Cortex of kidney (tissue), 1 donor: ENCODE results near the gene OR6P1.

Experiments
- DNase-seq: peaks from one replicate; lab custom pipeline; 2025; lab: John Stamatoyannopoulos, UW

OR6P1 gene

GRCh38 chr1:158516966-158517365, 53.4 kb downstream of the OR6P1 start:
- no peak for DNase-seq
